Stimulated activated CD4-positive, alpha-beta T cell treated with anti-CD3 and anti-CD28 coated beads, TNF-alpha, amount 100 ng/mL, for 4 hours (primary cell): ENCODE measurements around the gene RBBP8.

ENCODE experiments used
- DNase-seq, 3 experiments: peaks; one replicate each; pipeline ENCODE4 v3.0.0-alpha.2; 2020; ENCODE audit warnings: low read depth in 3 of 3

Gene RBBP8

DNA sequence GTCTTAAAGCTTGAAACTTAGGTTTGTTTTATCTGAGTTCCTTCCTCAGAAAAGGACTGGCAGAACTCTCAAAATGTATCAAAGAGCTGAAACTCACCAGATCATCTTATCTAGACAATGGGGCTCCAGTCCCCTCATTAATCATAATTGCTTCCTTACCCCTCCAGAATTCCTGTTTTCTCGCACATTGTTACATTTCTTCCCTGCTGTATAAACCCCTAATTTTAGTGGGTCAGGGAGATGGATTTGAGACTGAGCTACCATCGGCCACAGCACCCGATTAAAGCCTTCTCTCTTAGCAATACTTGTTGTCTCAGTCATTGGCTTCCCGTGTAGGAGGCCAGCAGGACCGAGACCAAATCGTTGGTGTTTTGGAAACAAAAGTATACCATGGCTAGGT lies 130.4 kb downstream of the RBBP8 start:
- no peak for DNase-seq

DNA sequence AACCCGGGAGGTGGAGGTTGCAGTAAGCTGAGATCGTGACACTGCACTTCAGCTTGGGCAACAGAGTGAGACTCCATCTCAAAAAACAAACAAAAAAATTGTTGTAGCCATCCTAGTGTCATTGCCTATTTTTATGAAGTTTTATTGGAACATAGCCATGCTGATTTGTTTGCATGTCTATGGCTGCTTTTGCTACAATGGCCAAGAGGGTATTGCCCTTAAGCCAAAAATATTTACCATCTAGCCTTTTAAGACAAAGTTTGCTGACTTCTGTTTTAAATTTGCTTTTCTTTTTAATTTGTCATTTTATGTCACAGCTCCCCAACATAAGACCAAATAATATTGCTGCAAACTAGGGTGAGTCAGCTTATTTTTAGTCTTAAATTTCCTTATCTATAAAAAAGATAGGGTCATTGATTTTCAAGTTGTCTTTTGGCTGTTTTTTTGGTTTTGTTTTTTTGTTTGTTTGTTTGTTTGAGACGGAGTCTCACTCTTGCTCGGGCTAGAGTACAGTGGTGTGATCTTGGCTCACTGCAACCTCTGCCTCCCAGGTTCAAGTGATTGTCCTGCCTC lies 132.2 kb downstream of the RBBP8 start:
- no peak for DNase-seq

DNA sequence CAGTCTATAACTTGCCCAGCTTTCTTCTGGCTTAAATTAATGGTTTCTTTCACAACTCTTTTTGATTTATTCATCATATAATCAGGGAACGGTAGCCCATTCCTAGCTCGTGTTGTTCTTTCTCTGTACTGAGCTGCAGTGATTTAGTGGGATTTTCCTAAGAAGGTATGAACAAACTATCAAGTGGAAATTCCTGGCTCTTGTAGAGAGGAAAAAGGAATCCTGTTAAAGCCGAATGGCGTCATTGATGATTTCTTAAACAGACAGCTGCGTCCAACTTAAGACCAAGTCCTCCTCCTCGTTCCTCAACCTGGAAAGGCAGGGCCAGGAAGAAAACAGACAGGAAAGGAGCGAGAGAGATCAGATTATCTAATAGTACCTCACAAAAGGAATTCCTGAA lies 132.9 kb downstream of the RBBP8 start:
- DNase-seq, result no peak

DNA sequence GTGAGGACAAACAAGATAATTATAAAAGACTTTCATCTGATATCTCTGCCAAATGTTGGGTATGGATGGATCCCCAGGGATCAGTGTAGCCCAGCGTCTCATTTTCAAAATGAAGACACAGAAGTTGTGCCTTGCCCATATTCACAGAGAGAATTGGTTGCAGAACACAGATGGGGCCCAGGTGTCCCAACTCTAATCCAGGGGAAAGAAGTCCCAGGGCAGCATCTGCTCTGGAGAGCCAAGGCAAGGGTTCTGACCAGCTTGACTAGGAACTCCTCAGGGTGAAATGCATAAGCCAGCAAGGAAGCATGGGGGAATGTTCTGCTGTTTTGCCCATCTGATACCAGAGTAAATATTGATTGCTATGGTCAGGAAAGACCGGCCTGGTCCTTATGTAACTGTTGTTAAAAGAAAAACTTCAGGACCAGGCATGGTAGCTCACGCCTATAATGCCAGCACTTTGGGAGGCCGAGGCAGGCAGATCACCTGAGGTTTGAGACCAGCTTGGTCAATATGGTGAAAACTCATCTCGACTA lies 133.4 kb downstream of the RBBP8 start:
- DNase-seq, result no peak

DNA sequence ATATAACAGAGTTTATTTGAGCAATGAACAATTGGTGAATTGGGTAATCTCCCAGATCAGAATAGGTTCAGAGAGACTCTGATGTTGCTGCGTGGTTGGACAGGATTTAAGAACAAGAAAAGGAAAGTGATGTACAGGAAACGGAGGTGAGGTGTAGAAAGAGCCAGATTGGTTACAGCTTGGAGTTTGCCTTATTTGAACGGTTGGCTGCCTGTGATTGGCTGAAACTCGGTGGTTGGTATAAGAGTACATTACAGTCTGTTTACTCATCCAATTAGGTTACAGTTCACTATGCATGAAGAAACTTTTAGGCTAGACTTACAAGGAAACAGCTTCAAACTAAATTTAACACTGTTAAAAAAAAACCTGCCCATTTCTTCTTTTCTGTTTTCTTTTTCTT lies 134.1 kb downstream of the RBBP8 start:
- DNase-seq, result no peak

DNA sequence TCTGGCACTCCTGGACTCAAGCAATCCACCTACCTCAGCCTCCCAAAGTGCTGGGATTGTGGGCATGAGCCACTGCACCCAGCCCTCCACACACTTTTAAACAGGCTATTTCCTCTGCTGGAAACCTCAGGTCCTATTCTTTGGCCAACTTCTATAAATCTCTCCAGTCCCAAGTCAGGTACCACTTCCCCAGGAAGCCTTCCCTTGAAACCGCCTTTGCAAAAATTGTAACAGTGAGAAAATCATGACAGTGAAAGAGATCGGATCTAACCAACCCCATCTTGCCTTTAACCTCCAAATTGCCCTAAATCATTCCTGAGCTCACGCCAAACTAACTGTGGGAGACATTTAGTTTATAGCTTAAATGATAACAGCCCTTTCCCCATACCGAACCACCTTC lies 134.9 kb downstream of the RBBP8 start:
- no peak for DNase-seq

DNA sequence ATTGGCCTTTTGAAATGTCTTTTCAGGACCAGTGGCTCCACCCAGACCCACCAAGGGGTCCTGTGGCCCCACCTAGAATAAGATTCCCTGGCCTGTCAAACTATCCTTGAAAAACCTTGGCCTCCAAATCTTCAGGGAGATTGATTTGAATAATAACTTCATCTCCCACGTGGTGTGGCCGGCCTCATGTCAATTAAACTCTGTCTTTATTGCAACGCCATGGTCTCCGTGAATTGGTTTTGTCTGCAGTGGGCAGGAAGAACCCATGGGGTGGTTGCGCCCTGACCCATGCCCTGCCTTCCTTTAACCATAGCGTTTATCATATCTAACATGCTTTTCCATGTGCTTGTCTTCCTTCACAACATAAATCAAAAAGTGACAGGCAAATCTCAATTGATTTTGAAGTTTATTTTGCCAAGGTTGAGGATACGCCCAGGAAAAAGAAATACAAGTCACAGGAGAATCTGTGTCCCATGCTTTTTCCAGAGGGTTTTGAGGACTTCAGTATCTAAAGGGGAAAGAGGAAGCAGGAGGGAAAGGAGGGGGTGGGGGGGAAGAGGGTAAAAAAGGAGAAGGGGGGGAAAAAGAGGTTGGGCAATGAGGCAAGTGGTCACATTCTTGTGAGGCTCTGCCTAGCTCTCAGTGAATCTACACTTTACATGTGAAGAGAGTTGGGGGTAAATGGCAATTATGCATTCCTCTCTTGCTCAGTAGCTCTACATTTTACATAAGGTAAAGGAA lies 135.6 kb downstream of the RBBP8 start:
- no peak for DNase-seq

DNA sequence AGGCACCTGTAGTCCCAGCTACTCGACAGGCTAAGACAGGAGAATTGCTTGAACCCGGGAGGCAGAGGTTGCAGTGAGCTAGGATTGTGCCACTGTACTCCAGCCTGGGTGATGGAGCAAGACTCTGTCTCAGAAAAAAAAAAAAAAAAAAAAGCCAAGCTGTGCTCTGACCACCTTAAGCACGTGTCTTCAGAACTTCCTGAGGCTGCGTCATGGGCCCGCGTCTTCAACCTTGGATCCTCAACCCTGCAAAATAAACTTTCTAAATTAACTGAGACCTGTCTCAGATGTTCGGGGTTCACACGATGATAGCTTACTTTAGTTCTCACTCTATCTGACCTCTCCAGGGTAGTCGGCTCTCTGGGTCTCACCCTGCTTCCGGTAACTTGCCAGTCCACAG lies 136.4 kb downstream of the RBBP8 start:
- peak in 2 of 3 experiments; percentile 8 to 11 for DNase-seq

DNA sequence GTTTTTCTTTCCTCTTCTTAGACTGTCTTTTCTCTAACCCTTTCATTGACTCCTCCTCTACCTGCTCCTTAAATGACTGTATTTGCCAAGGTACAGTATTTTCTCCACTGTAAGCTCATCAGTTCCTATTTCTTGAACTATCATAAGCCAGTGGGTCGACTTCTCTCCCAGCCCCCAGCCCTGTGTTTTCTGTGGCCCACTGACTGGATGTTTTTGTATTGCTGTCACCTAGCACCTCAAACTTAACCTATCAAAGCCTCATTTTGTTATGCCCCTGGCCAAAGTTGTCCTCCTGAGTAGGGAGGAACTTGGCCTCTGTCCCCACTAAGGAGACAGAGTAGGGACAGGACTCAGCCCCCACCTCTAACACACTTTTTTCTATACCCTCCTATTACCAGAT lies 136.8 kb downstream of the RBBP8 start:
- no peak for DNase-seq

DNA sequence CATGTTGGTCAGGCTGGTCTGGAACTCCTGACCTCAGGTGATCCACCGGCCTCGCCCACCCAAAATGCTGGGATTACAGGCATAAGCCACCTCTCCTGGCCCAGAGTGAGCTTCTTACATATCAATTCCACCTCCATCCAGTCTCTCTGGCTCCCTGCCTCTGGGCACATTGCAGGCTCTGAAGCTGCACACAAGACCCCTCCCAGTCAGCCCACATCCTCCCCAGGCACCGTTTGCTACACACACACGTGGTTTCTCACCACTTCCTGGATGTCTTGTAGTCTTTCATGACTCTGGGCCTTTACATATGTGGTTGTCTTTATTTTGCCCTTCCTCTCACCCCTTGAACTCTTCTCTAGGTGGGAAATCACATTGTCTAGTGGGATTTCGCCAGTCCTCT lies 138.2 kb downstream of the RBBP8 start:
- peak; percentile 15 to 67 (median 63) for DNase-seq

DNA sequence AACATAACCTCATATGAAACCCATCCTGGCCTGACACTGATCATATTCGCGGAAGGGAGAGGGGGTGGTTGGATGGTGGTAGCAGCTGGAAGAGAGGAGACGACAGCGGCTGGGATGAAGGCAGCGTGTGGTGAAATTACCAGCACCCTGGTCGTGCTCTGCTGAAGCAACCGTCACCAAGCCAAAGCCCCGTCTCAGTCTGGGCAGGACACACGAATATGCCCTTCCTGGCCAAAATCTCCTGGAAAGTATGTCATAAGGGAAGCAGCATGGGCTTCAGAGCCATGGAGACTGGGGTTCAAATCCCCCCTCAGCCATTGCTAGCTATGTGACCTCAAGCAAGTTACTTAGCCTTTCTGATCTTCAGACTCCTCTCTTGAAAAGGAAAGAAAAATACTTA lies 139.0 kb downstream of the RBBP8 start:
- DNase-seq, result no peak

DNA sequence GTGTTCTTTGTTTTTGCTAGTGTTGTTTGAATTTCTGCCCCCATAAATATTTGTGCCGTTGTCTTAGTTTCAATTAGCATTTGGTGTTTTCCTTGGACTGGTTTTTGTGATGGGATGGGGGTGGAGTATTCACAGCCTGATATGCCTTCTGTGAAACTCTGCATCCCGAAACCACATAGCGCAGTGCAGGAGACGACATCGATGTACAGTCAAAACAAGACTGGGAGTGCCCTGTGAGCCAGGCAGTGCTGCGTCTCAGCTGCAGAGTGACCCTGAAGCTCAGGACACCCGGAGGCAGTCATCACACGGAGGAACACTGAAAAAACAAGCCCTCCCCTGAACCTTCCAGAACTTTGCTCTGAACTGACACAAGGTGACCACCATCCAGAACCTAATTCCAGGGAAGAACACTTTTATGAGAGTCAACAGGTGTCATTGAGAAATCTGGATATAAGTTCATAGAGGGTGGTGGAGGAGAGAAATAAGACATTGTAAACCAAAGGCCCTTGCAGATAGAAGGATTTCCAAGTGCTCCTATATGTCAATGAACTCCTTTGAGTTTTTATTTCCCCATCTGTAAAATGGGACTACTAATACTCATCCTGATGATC lies 141.0 kb downstream of the RBBP8 start:
- no peak for DNase-seq
